Liver (tissue), 3 donors: ENCODE data around the gene HHIPL2.

ENCODE experiments used
- CTCF ChIP-seq: fragments of 150-350 bp; IDR thresholded peaks from 2 replicates; pipeline ENCODE4 v1.5.1; 2017; ENCODE audit warnings: improper control_type of control experiment, low read depth, low read length; ENCODE audit not compliant: missing input control
- HNF4G ChIP-seq: IDR thresholded peaks from 2 replicates; pipeline ENCODE4 v1.6.1; 2016; ENCODE audit warnings: antibody characterized with exemption
- NR2F2 ChIP-seq: IDR thresholded peaks from 2 replicates; pipeline ENCODE4 v1.6.1; 2016; ENCODE audit warnings: antibody characterized with exemption
- RAD21 ChIP-seq, 2 donors: IDR thresholded peaks; 2 replicates each; pipeline ENCODE4 v1.6.1; 2016; ENCODE audit warnings: antibody characterized with exemption in 2 of 2, mild to moderate bottlenecking in 2 of 2
- SP1 ChIP-seq: IDR thresholded peaks from 2 replicates; pipeline ENCODE4 v1.6.1; 2018; ENCODE audit warnings: antibody characterized with exemption, mild to moderate bottlenecking
- YY1 ChIP-seq: IDR thresholded peaks from 2 replicates; pipeline ENCODE4 v1.6.1; 2016; ENCODE audit warnings: antibody characterized with exemption, mild to moderate bottlenecking
- TF ChIP-seq, protein P1 (sequence below): IDR thresholded peaks from 2 replicates; pipeline ENCODE4 v1.6.1; 2016; ENCODE audit warnings: antibody characterized with exemption
- TF ChIP-seq, protein P2 (sequence below): IDR thresholded peaks from 2 replicates; pipeline ENCODE4 v1.6.1; 2016; ENCODE audit warnings: antibody characterized with exemption, mild to moderate bottlenecking
- TF ChIP-seq, protein P3 (sequence below): IDR thresholded peaks from 2 replicates; pipeline ENCODE4 v1.6.1; 2016; ENCODE audit warnings: antibody characterized with exemption
- donor health status: healthy.
- donor health status: healthy.

DNA sequence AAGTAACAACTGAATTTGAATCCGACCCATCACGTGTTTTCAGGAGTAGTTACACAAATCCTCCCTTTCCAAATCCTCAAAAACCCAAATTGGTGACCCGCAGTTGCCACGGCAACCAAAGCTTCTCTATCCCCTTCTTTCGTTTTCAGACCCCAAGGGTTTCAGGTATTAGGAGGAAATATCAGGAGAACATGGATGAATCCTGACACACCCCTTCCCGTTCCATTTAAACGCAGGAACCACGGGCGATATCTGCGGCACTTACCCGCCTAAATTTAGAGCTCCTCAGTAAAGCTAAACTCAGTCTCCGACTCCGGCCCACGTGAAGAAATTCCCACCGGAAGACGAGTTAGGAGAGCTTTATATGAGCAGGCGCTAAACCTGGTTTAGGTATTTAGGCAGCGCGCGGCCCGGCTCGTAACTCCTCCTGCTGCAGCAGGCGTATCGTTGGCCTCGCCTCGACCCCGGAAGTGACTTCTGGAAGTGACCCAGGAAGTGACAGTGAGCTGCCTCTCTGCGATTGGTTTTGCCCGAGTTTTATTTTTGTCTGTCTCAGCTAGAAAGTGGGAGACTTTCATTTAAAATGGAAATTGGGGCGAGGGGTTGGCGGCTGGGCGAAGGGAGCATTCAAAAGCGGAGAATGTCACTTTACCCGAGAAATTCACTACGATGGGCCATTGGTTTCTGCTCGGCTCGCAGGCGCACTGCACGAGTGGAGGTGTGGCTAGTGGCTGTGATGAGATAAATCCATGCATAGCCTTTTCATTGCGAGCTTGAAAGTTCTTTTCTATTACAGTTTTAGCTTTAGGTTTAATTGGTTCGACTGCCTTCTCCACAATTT lies 41.8 kb upstream of the HHIPL2 start, which contains the start of gene TAF1A:
- TF ChIP-seq CTCF (no peak), NR2F2 (peak; percentile 90), SP1 (peak; percentile 47), RAD21 (IDR thresholded peaks at IDR 0.05) (peak; percentile 56 to 65), YY1 (peak; percentile 72), HNF4G (no peak)
- TF ChIP-seq, protein P1, sequence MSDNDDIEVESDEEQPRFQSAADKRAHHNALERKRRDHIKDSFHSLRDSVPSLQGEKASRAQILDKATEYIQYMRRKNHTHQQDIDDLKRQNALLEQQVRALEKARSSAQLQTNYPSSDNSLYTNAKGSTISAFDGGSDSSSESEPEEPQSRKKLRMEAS = peak; percentile 90
- TF ChIP-seq, protein P2, sequence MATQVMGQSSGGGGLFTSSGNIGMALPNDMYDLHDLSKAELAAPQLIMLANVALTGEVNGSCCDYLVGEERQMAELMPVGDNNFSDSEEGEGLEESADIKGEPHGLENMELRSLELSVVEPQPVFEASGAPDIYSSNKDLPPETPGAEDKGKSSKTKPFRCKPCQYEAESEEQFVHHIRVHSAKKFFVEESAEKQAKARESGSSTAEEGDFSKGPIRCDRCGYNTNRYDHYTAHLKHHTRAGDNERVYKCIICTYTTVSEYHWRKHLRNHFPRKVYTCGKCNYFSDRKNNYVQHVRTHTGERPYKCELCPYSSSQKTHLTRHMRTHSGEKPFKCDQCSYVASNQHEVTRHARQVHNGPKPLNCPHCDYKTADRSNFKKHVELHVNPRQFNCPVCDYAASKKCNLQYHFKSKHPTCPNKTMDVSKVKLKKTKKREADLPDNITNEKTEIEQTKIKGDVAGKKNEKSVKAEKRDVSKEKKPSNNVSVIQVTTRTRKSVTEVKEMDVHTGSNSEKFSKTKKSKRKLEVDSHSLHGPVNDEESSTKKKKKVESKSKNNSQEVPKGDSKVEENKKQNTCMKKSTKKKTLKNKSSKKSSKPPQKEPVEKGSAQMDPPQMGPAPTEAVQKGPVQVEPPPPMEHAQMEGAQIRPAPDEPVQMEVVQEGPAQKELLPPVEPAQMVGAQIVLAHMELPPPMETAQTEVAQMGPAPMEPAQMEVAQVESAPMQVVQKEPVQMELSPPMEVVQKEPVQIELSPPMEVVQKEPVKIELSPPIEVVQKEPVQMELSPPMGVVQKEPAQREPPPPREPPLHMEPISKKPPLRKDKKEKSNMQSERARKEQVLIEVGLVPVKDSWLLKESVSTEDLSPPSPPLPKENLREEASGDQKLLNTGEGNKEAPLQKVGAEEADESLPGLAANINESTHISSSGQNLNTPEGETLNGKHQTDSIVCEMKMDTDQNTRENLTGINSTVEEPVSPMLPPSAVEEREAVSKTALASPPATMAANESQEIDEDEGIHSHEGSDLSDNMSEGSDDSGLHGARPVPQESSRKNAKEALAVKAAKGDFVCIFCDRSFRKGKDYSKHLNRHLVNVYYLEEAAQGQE = peak; percentile 62
- TF ChIP-seq, protein P3, sequence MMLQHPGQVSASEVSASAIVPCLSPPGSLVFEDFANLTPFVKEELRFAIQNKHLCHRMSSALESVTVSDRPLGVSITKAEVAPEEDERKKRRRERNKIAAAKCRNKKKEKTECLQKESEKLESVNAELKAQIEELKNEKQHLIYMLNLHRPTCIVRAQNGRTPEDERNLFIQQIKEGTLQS = no peak
